ACC112 (cell line): ENCODE results near the gene ARMH2.
"Not testable (repeated sequence)": the region's sequence is repeated elsewhere in the genome, so short reads cannot be mapped to it uniquely, and the experiment has no call there.

Experiments used
- H2AFZ ChIP-seq: fragments of 200-600 bp; sonication (generic); one replicate; pipeline ENCODE4 v1.6.0; 2017; ENCODE audit warnings: antibody characterized with exemption, low read length; ENCODE audit not compliant: unreplicated experiment
- H3K27ac ChIP-seq: fragments of 200-600 bp; sonication (generic); 2 replicates; pipeline ENCODE4 v1.5.1; 2014; ENCODE audit warnings: low read depth, mild to moderate bottlenecking, antibody characterized with exemption, low read length, moderate library complexity
- H3K27me3 ChIP-seq: fragments of 200-600 bp; sonication (generic); 2 replicates; pipeline ENCODE4 v1.6.1; 2014; ENCODE audit warnings: mild to moderate bottlenecking, antibody characterized with exemption, low read length, moderate library complexity, mixed read lengths; ENCODE audit not compliant: insufficient read depth
- H3K36me3 ChIP-seq: fragments of 200-600 bp; sonication (generic); 2 replicates; pipeline ENCODE4 v1.6.1; 2016; ENCODE audit warnings: mild to moderate bottlenecking, antibody characterized with exemption, low read length, moderate library complexity, mixed read lengths; ENCODE audit not compliant: insufficient read depth
- H3K4me1 ChIP-seq: fragments of 200-600 bp; sonication (generic); one replicate; pipeline ENCODE4 v1.6.1; 2016; ENCODE audit warnings: low read length, mixed read lengths; ENCODE audit not compliant: insufficient read depth, unreplicated experiment, control insufficient read depth
- H3K4me3 ChIP-seq: fragments of 200-600 bp; sonication (generic); 2 replicates; pipeline ENCODE4 v1.5.1; 2014; ENCODE audit warnings: mild to moderate bottlenecking, low read depth, low read length
- H3K79me2 ChIP-seq: fragments of 200-600 bp; sonication (generic); one replicate; pipeline ENCODE4 v1.6.0; 2016; ENCODE audit warnings: low read length; ENCODE audit not compliant: control insufficient read depth, unreplicated experiment, insufficient read depth

Gene ARMH2

GRCh38 chr6:24752917-24753492 lies 45.7 kb downstream of the ARMH2 start:
- Histone ChIP-seq H3K4me1 (peaks cover 6% of the 10 kb centered on the region), H3K27ac (no peak overlapping the region), H2AFZ (no peak overlapping the region), H3K27me3 (no peaks in the 10 kb centered on the region), H3K36me3 (no peaks in the 10 kb centered on the region), H3K4me3 (no peak overlapping the region), H3K79me2 (no peaks in the 10 kb centered on the region)

- peaks cover 6% of the 10 kb centered on the region for H3K4me1 ChIP-seq
- no peak overlapping the region for H3K4me3 ChIP-seq
- H3K27ac ChIP-seq: no peak overlapping the region
- no peaks in the 10 kb centered on the region for H3K36me3 ChIP-seq
- no peak overlapping the region for H2AFZ ChIP-seq
- no peaks in the 10 kb centered on the region for H3K27me3 ChIP-seq
- H3K79me2 ChIP-seq: no peaks in the 10 kb centered on the region
Observed at GRCh38 chr6:24752503-24752902, 46.2 kb downstream of the ARMH2 start.

GRCh38 chr6:24750878-24751277 lies 47.8 kb downstream of the ARMH2 start:
- not testable (repeated sequence) for H3K4me3 ChIP-seq, H3K4me1 ChIP-seq, H3K79me2 ChIP-seq, H3K27ac ChIP-seq, H3K27me3 ChIP-seq, H3K36me3 ChIP-seq, H2AFZ ChIP-seq

- no peak overlapping the region for H2AFZ ChIP-seq
- H3K27me3 ChIP-seq: no peaks in the 10 kb centered on the region
- no peak overlapping the region for H3K4me3 ChIP-seq
- no peaks in the 10 kb centered on the region for H3K36me3 ChIP-seq
- peaks cover 2% of the 10 kb centered on the region for H3K4me1 ChIP-seq
- H3K79me2 ChIP-seq: no peaks in the 10 kb centered on the region
- H3K27ac ChIP-seq: no peak overlapping the region
Observed at GRCh38 chr6:24749297-24749696, 49.4 kb downstream of the ARMH2 start.
